ENCODE data around the gene MYT1.

Gene MYT1

DNA sequence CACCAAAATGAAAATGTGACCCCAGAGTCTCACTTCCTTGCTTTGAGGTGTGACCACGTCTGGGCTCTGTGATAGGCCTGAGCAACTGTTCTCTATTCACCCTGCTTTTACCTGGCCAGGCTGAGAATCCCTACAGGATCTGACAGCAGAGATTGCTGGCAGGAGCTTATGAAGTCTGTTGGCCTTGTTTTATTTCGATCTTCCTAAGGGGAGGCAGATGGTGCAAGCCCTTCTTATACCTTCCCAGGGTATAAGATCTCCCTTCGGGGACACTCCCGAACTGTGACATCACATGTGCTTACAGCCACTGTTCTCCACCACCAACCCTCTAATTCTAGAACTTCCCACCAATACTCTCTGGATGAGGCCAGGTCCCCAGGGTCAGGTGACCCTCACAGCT, 26.8 kb downstream of the MYT1 start:
- no peak overlapping the region for H3K4me3 ChIP-seq (ENCODE audit: low read depth, low read length)
- TF ChIP-seq, protein P1, sequence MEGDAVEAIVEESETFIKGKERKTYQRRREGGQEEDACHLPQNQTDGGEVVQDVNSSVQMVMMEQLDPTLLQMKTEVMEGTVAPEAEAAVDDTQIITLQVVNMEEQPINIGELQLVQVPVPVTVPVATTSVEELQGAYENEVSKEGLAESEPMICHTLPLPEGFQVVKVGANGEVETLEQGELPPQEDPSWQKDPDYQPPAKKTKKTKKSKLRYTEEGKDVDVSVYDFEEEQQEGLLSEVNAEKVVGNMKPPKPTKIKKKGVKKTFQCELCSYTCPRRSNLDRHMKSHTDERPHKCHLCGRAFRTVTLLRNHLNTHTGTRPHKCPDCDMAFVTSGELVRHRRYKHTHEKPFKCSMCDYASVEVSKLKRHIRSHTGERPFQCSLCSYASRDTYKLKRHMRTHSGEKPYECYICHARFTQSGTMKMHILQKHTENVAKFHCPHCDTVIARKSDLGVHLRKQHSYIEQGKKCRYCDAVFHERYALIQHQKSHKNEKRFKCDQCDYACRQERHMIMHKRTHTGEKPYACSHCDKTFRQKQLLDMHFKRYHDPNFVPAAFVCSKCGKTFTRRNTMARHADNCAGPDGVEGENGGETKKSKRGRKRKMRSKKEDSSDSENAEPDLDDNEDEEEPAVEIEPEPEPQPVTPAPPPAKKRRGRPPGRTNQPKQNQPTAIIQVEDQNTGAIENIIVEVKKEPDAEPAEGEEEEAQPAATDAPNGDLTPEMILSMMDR (IDR thresholded peaks at IDR 0.05; ENCODE audit: low read depth, low read length) = no peak

DNA sequence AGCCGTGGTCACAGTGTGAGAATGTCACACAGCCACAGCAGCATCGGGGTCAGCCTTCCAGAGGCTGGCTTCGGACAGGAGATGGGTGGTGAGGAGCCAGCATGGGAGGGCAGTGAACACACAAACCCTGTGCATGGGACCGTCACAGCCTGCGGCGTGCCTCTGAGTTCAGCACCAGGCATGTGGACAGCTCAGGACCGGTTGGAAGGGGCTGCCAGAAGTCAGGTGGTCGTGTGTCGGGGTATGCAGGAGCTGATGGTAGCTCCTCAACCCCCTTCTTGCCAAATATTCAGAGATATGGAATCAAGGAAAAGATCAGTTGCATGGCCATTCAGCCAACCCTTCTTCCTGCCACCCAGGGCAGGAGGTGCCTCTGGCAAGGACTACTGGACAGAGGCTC, 28.2 kb downstream of the MYT1 start:
- TF ChIP-seq, protein P1 (IDR thresholded peaks at IDR 0.05; ENCODE audit: low read depth, low read length) = no peak
- H3K4me3 ChIP-seq (ENCODE audit: low read depth, low read length) = no peak overlapping the region

DNA sequence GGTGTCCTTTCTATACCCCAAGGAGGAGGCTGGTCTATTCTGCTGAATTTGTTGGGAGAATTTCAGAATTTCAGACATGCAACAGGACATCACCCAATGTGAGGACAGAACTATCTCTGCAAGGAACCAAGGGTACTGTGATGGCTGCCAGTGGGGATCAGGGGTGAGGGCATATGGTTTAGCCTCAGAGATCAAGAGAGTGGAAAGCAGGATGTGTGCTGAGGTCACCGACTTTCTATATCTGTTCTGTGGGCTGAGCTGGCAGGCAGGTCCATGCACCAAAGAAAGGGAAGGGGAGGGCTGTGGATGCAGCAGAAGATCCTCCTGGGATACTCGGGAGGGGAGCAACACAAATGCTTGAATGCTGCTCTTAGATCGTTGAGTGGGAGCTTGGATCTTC, 28.8 kb downstream of the MYT1 start:
- TF ChIP-seq, protein P1 (IDR thresholded peaks at IDR 0.05; ENCODE audit: low read depth, low read length) = no peak
- no peak overlapping the region for H3K4me3 ChIP-seq (ENCODE audit: low read depth, low read length)

DNA sequence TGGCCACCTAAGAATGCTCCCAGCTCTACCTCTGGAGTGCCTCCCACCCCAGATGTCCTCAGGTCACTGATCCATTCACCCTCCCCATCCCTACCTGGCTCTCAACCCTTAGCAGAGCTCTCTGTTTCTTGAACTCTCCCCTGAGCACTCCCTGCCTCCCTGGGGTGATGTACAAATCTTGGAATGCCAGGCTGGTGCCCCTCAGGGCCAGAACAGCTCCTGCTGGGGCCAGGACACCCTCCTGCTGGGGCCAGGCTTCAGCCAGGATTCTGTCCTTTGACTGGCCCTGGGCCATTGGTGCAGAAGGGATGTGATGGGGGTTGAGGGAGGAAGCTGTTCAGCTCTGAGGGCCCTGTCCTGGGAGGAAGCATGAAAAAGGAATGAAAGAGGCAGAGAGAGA, 30.0 kb downstream of the MYT1 start:
- TF ChIP-seq, protein P1 (IDR thresholded peaks at IDR 0.05; ENCODE audit: low read depth, low read length) = no peak
- no peak overlapping the region for H3K4me3 ChIP-seq (ENCODE audit: low read depth, low read length)

DNA sequence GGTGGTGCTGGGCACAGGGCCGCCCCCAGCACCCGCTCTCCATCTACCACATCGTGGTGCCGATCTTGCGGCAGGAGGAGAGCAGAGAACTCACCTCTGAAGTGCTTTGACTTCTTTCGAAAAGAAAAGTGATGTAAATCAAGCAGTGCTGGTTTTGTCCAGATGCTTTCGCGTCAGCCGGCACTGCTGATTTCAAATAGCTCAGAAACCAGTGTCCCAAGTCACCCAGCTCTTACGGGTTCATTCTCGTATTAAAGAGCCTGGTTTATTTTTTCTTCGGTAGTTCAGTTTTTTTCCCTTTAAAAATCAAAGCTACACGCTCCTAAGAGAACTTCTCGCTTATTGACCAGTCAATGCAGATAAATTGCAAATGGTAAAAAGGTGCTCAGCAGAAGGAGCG, 32.1 kb downstream of the MYT1 start:
- H3K4me3 ChIP-seq (ENCODE audit: low read depth, low read length) = no peak overlapping the region
- TF ChIP-seq, protein P1 (IDR thresholded peaks at IDR 0.05; ENCODE audit: low read depth, low read length) = no peak

DNA sequence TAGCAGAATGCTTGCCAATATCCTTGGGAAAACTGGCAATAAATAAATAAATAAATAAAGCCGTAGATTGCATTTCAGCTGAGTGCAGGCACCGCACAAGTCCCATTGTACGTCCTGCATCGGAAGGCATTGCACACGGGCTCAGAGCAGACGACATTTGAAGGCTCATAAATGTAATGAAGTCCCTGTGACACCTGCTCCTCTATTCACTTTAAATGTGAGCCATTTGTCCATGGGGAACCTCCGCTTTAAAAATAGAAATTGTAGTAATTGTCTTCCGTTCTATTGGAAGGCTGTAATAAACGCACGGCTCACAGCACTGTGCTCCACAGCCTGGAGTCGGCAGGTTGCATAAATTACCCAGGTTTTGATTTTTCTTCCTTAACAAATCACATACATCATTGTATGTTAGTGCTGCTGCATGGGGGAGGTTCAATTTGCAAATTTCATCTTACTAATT, 32.6 kb downstream of the MYT1 start:
- TF ChIP-seq, protein P1 (IDR thresholded peaks at IDR 0.05; ENCODE audit: low read depth, low read length) = no peak
- no peak overlapping the region for H3K4me3 ChIP-seq (ENCODE audit: low read depth, low read length)

DNA sequence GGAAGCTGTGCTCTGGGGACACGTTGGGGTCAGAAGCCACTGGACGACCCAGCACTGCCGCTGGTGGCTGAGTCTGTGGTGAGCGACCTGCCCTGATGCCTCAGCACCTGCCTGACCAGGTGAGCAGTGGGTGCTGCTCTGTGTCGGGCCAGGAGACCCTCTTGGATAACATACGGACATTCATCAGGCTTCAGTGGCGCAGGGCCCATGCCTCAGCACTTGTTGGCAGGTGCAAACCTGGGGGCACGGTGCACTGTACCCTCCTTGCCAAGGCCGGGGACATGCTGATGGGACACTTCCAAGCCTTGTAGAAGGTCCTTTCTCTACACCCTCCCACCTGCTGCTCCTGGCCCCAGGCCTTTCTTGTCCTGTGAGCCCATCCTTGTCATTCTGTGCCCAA, 34.1 kb downstream of the MYT1 start:
- TF ChIP-seq, protein P1 (IDR thresholded peaks at IDR 0.05; ENCODE audit: low read depth, low read length) = no peak

More for the DNA sequence above, 34.1 kb downstream of the MYT1 start:
- no peak overlapping the region for H3K4me3 ChIP-seq (ENCODE audit: low read depth, low read length)
